Psoas muscle (tissue), 8 donors: ENCODE data around the gene AGTR1. TPM values are rescaled to one million over a fixed set of nuclear protein-coding genes. Genes with fewer than 3 reads are reported as not detected.
"Not testable (repeated sequence)": the region's sequence is repeated elsewhere in the genome, so short reads cannot be mapped to it uniquely, and the experiment has no call there.

ENCODE experiments used
- ATAC-seq, 4 donors: fragments of 200-7000 bp; cut with Tn5 transposase; one replicate each; pipeline ENCODE4 v1.9.1; 2020; ENCODE audit warnings: moderate library complexity in 3 of 4, mild to moderate bottlenecking in 2 of 4
- DNase-seq, 2 donors: peaks; one replicate each; pipeline ENCODE4 v3.0.0-alpha.2; 2020
- H3K27ac ChIP-seq: fragments of 200-600 bp; one replicate; pipeline ENCODE4 v1.8.0; 2022
- H3K27me3 ChIP-seq, 3 donors: fragments of 200-600 bp in 1 of 3; one replicate each; pipeline versions ENCODE4 v1.6.1 to v1.8.0; 2013 to 2022; ENCODE audit warnings: low read length in 2 of 3, mild to moderate bottlenecking in 2 of 3, moderate library complexity in 1 of 3; ENCODE audit not compliant: insufficient read depth in 3 of 3
- H3K36me3 ChIP-seq, 2 donors: fragments of 200-600 bp in 1 of 2; one replicate each; pipeline versions ENCODE4 v1.6.1 to v1.8.0; 2013 to 2022; ENCODE audit warnings: low read depth in 1 of 2, mild to moderate bottlenecking in 1 of 2, moderate library complexity in 1 of 2; ENCODE audit not compliant: insufficient read depth in 1 of 2
- H3K4me1 ChIP-seq: fragments of 200-600 bp; one replicate; pipeline ENCODE4 v1.8.0; 2022
- H3K4me3 ChIP-seq: fragments of 200-600 bp; one replicate; pipeline ENCODE4 v1.8.0; 2022; ENCODE audit warnings: mild to moderate bottlenecking
- H3K9me3 ChIP-seq: fragments of 200-600 bp; one replicate; pipeline ENCODE4 v1.8.0; 2022
- WGBS, 3 donors: extraction: QIAGEN DNeasy Blood & Tissue Kit; methylation state at CpG; one replicate each; pipeline versions ENCODE4 v1.1.6 to v1.1.7; 2013; 5-methylcytosine and 5-hydroxymethylcytosine counted together
- intact Hi-C, 2 donors: fragments of 100-400 bp; cut with DNase I; formaldehyde crosslinking; loops; one replicate each; pipeline versions ENCODE4 v1.11.0 to v1.14.2; 2022
- polyA plus RNA-seq, 3 donors: library from polyadenylated mRNA; stranded (reverse); fragments of 200-250 nt; gene quantifications; one replicate each; pipeline ENCODE4 v1.2.3, GENCODE V29; 2013
- total RNA-seq, 4 donors: library from RNA; stranded (reverse); fragmentation: NEBNext Ultra II Directional in 2 of 4; extraction: Animal tissue kit (Norgen Biotek cat#: 25700) in 2 of 4; gene quantifications; one replicate each; pipeline versions ENCODE4 v1.2.1 to v1.2.4, GENCODE V29; 2021 to 2023
- TF ChIP-seq, protein P1 (sequence below): fragments of 200-600 bp; IDR thresholded peaks from one replicate; pipeline ENCODE4 v1.8.0; 2022; ENCODE audit warnings: antibody characterized with exemption
- donor health status: healthy with polysubstance abuse.
- donor health status: DM: no; HTN: no; CAD: no; lungs with moderate emphysema.
- donor health status: Bipolar disorder and iron deficiency.
- donor health status: healthy.
- donor health status: DM: yes; HTN: yes; CAD: no.
- donor health status: DM: no; HTN: no; CAD: no.
- donor health status: DM: no; HTN: no; CAD: no.
- donor health status: DM: yes; HTN: yes; CAD: no.

AGTR1 gene
- total and polyA plus RNA-seq, 7 donors = 3.1 to 11.4 (median 7.2) TPM

- Histone ChIP-seq H3K4me3 (no peak overlapping the region), H3K27ac (no peak overlapping the region), H3K27me3 (no peaks in the 10 kb centered on the region), H3K9me3 (no peaks in the 10 kb centered on the region), H3K4me1 (no peaks in the 10 kb centered on the region), H3K36me3 (no peaks in the 10 kb centered on the region)
- WGBS, 3 donors = 12 to 94% (median 87%) methylated on average over 3 of the region's 3 CpGs
- DNase-seq (no peak), ATAC-seq (no peak)
- intact Hi-C loops = no loop called here
- TF ChIP-seq, protein P1, sequence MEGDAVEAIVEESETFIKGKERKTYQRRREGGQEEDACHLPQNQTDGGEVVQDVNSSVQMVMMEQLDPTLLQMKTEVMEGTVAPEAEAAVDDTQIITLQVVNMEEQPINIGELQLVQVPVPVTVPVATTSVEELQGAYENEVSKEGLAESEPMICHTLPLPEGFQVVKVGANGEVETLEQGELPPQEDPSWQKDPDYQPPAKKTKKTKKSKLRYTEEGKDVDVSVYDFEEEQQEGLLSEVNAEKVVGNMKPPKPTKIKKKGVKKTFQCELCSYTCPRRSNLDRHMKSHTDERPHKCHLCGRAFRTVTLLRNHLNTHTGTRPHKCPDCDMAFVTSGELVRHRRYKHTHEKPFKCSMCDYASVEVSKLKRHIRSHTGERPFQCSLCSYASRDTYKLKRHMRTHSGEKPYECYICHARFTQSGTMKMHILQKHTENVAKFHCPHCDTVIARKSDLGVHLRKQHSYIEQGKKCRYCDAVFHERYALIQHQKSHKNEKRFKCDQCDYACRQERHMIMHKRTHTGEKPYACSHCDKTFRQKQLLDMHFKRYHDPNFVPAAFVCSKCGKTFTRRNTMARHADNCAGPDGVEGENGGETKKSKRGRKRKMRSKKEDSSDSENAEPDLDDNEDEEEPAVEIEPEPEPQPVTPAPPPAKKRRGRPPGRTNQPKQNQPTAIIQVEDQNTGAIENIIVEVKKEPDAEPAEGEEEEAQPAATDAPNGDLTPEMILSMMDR = no peak
These were observed 50.6 kb downstream of the AGTR1 start for GRCh38 chr3:148748283-148748682.

DNA sequence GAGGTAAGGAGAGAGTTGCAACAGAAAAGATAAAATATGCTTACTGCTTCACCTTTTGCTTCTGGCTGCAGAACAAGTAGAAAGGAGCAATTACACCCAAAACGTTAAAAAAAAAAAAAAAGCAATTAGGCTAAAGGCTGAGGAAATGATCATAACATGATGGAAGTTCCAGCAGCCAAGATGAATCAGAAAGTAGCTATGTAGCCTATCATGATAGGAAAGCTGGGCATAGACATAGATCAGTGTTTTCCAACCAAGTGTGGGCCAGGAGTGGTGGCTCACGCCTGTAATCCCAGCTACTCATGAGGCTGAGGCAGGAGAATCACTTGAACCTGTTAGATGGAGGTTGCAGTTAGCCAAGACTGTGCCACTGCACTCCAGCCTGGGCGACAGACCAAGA is 52.6 kb downstream of the AGTR1 start:
- ATAC-seq = no peak
- Histone ChIP-seq H3K9me3 (no peaks in the 10 kb centered on the region), H3K4me1 (no peaks in the 10 kb centered on the region), H3K36me3 (no peaks in the 10 kb centered on the region), H3K4me3 (no peak overlapping the region), H3K27me3 (no peaks in the 10 kb centered on the region), H3K27ac (no peak overlapping the region)
- no peak for DNase-seq
- intact Hi-C loops = no loop called here
- TF ChIP-seq, protein P1 = no peak
- 61 to 79% (median 69%) methylated on average over 3 of the region's 3 CpGs for WGBS, 3 donors

DNA sequence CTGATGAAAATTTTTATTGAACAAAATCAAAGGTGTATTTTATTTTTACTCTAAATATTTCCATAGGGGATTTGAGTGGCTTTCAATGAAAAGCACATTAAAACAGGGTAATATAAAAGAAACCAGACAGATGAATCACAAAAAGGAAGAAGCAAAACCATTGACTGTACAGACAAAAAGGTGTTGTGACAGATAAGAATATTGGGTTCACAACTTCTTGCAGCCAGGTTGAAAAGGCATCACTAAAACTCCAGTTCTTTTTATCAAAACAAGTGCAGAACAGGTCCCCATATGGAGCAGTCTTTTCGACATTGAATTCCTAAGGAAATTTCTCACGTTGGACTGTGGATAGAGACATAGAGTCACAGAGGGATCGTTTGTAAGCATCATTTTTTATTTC is 53.8 kb downstream of the AGTR1 start:
- Histone ChIP-seq H3K27me3 (no peaks in the 10 kb centered on the region), H3K4me3 (no peak overlapping the region), H3K36me3 (no peaks in the 10 kb centered on the region), H3K27ac (no peak overlapping the region), H3K4me1 (no peaks in the 10 kb centered on the region), H3K9me3 (no peaks in the 10 kb centered on the region)
- DNase-seq = no peak
- intact Hi-C loops = no loop called here
- ATAC-seq = no peak
- TF ChIP-seq, protein P1 = no peak
- 76 to 83% (median 82%) methylated on average over 3 of the region's 3 CpGs for WGBS, 3 donors

DNA sequence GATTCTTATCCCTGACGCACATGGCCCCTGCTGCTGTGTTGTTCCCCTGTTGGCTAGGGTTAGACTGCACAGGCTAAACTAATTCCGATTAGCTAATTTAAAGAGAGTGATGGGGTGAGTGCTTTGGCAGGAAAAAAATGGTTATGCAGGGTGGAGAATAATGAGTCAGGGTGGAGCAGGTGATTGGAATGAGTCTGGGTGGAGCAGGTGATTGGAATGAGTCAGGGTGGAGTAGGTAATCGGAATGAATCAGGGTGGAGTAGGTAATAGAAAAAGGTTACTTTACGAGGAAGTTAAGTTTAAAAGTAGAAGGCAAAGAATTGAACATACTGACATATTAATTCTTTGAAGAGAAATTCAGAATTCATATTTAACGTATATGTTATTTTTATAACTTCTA is 55.7 kb downstream of the AGTR1 start:
- H3K27ac ChIP-seq, intact Hi-C loops, H3K27me3 ChIP-seq, H3K4me3 ChIP-seq, DNase-seq, ATAC-seq, H3K4me1 ChIP-seq, H3K9me3 ChIP-seq, H3K36me3 ChIP-seq: not testable (repeated sequence)
- 85 to 88% (median 86%) methylated on average over 5 of the region's 5 CpGs for WGBS, 3 donors

DNA sequence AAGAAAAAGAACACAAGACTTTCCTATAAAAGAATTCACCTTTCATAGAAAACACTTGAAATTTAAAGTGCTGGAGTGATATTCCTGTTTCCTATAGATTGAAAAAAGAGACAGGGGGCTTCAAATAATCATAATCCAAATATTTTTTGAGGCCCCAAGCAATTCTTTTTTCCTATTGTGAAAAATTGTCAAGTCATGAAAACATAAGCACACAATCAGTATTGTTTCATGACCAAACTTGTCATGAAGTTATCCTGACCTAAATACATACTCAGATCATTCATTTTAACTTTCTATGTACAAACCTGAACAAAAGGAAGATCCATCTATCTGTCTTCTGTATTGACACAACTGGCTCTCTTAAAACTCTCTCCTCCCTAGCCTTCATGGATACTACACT is 57.9 kb downstream of the AGTR1 start:
- TF ChIP-seq, protein P1 = no peak
- Histone ChIP-seq H3K27ac (no peak overlapping the region), H3K4me3 (no peak overlapping the region), H3K9me3 (no peaks in the 10 kb centered on the region), H3K27me3 (no peaks in the 10 kb centered on the region), H3K4me1 (no peaks in the 10 kb centered on the region), H3K36me3 (no peaks in the 10 kb centered on the region)
- DNase-seq (no peak), ATAC-seq (no peak)
- intact Hi-C loops = no loop called here
